CD4-positive, alpha-beta T cell treated with Interleukin-4 for 4 hours (primary cell): ENCODE measurements around the gene RASSF8.

Experiments
- DNase-seq: peaks from one replicate; pipeline ENCODE4 v3.0.0-alpha.2; 2020

The RASSF8 gene

GRCh38 chr12:25994901-25995625 lies 36.6 kb downstream of the RASSF8 start:
- DNase-seq: no peak

GRCh38 chr12:25995906-25996305 lies 37.4 kb downstream of the RASSF8 start:
- no peak for DNase-seq

- DNase-seq: no peak
These were observed 38.2 kb downstream of the RASSF8 start for GRCh38 chr12:25996677-25997076.

GRCh38 chr12:25997201-25997963 lies 38.9 kb downstream of the RASSF8 start:
- DNase-seq: no peak

- no peak for DNase-seq
These were observed 42.4 kb downstream of the RASSF8 start for GRCh38 chr12:26000898-26001297.

DNA sequence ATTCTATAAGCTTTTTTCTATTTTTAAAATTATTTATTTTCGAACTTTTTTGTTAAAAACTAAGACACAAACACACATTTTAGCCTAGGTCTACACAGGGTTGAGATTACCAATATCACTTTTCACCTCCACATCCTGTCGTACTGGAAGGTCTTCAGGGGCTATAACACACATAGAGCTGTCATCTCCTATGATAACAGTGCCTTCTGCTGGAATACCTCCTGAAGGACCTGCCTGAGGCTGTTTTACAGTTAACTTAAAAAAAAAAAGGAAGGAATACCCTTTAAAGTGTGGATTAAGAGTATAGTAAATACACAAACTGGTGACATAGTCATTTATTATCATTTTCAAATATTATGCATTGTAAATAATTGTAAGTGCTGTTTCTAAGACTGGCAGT lies 43.0 kb downstream of the RASSF8 start:
- DNase-seq: no peak

- no peak for DNase-seq
These were observed 44.6 kb downstream of the RASSF8 start for GRCh38 chr12:26003065-26003464.

GRCh38 chr12:26007566-26007965 lies 49.1 kb downstream of the RASSF8 start:
- no peak for DNase-seq

DNA sequence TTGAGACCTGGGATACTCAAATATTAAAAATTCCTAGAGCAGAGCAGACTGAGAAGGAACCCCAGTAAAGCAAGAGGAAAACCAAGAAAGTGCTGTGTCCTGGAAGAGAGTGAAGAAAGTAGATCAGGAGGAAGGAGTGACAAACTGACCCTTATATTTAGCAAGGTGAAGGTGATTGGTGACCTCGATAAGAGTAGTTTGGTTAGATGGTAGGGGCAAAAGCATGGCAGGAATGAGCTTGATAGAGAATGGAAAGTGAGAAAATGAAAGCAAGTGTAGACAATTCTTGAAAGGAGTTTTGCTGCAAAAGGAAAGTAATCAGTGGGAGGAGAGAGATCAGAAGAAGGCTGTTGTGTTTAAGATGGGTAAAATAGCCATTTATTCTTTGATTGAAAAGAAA lies 51.1 kb downstream of the RASSF8 start:
- DNase-seq: no peak

DNA sequence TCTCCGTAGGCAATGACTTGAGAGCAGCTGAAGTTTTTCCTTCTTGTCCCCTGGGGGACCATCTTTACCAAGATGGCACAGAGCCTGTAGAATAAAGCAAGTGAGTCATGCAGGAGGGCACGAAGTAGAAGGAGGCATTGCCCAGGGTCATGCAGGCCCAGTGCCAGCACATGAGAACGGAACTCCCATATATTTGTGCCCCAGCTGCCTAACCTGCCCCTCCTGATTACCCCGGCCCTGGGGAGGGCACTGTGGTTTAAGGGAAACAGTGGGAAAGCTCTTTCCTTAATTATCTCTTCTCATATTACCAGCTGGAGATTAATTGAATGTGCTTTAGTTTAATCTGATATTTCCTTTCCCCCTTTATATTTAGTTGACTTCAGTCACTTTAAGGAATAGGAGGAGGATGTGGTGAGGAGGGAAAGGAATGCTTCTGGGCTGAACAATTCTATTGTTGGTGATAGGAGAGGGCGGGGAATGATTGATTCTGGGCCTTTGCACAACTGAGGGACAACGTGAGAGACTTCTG lies 51.9 kb downstream of the RASSF8 start:
- DNase-seq: no peak

DNA sequence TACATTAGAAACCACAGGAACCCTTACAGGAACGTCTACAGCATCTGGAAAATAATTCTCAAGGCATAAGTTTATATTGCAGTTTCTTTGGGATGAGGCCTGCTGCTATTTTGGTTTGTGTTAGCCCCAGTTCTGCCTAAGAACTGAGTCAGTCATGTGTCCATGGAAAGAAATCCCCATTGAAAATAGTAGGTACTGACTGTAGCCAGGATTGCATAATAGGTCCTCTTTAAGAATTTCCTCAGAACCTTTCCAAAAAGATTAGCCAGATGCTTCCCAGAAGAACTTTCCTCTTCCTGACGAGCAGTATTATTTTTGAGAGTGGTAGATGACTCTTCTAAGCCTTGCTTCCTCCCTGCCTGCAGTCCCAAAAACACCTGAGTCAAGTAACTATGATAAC lies 52.6 kb downstream of the RASSF8 start:
- no peak for DNase-seq

DNA sequence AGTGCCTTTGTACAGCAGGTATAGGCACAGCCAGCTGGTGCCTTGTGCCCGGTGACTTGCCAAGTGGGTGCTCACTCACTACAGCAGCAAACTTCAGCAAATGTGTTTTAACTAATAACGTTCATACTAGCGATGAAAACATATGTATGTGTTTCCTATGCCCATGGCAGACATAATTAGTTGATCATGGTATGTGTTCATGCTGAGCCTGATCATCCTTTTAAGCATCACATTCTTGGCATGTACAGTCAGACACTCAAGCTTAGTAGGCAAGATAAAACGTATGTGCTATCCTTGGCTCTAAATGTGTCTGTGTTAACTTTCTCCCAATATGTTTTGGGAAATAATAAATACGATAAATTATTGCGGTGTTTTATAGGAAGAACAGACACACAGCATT lies 55.6 kb downstream of the RASSF8 start:
- DNase-seq: no peak

GRCh38 chr12:26016516-26016915 lies 58.0 kb downstream of the RASSF8 start:
- DNase-seq: no peak

DNA sequence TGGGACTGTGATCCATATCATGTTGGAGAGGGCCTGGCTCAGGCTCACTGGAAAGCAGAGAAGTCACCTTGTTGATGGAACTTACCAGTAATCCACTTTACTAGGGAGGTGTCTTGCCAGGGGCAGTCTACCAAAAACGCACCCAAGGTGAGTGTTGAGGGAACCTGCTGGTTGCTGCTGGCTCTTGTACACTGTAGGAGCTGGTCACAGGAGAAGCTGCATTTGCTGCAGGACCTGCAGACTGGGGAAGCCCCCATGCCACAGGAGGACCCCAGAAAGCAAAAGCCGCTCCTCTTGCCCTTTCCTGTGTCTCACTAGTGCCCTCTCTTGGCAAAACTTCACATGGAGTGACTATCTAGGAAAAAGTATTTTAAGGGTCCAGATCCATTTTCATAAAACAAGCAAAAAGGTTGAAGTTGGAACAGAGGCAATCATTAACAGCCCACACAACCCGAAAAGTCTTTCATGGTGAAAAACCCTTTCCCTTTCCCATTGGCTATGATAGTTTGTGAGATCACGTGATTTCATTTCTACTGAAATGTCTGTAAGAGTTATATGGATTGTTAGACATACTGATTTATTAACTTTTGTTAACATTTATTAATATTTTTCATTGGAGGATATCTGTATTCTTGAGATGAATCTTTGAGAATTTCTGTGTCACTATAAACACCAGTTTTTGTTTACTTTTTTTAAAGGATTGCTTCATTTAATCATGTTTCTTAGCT lies 59.2 kb downstream of the RASSF8 start:
- no peak for DNase-seq

- no peak for DNase-seq
These were observed 60.4 kb downstream of the RASSF8 start for GRCh38 chr12:26018926-26019325.

DNA sequence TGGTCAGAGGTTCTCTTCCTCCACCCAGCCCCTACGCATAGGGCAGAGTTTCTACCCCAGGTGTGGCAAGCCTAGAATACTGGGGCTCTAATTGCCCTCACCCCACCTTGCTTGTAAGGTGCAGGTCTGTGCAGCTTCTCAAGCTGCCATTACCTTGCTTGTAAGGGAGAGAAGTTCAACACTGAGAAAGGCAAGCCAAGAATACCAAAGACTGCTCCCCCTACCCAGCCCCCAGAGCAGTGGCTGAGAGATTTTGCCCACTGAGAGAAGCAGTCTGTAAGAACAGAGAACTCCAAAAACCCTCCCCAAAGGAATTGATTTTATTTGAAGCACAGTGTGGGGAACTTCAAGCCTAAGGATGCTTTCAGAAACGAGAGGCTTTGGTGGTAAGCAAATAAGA lies 63.1 kb downstream of the RASSF8 start:
- DNase-seq: no peak

DNA sequence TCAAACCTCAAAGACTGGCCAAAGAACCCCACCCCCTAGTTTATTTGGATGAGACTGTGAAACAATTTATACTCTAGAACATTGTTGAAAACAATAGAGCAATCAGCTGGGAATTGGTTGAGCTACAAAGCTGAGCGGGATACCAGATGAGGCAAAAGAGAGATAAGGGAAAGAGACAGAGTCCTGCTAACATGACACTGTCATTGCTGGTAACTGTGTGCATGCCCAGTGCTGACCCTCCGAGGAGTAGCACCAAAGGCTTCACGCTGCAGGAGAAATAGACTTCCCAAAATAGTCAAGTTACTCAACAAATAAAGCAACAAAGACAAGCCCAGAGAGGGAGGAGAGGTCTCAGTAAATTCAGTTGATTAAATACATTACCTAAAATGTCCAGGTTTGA lies 63.6 kb downstream of the RASSF8 start:
- no peak for DNase-seq

GRCh38 chr12:26026713-26027112 lies 68.2 kb downstream of the RASSF8 start:
- no peak for DNase-seq

DNA sequence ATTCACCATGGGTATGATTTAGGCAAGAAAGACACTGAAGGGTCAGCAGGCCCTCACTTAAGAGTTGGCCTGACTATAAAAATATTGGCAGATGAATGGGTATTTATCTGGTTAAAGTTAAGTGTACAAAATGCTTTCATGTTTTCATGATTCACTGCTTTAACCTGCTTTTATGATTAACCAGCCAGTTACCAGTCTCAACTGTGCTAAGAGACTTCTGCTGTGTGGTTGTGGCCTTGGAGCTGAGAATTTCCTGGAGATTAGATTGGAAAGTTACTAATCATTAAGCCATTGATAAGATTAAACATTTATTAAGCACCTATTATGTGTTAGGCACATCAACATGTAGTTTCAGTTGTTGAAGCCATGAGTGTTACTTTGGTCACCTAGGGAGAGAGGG lies 68.9 kb downstream of the RASSF8 start:
- no peak for DNase-seq

DNA sequence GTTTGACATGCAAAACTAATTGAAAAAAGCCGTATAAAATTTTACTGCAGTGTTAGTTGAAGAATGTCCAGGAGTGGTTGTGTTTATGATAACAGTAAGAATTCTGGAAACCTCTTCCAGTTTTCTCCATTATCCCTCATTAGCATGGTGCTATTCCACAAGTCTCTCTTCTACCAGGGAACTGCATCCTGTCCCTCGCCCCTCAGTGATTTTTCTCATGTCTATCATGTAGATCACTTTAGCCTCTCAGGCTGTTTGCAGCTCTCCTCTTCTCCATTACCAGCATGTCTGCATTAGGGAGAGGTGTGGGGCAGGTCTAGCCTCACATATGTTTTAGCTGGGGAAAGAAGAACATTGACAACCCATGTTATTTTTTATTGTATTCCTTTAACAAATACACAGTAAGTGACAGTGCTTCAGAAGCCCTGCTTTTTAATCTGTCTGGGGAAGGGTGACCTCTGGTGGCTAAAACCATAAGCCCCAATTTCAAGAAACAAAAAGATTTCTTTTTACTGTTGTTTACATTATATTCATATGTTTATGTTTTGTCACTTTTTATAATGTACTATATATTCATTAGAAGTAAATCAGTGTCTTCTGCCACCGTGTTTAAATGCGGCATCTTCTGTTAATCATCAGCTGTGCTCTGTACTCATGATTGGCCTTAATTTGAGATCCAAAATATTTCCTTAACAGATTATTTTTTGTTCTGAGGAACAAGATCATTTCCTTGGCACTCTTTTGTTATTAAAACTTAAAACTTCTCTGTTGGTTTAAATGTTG lies 70.7 kb downstream of the RASSF8 start:
- DNase-seq: peak; percentile 13

- DNase-seq: no peak
These were observed 71.2 kb downstream of the RASSF8 start for GRCh38 chr12:26029736-26030022.

- no peak for DNase-seq
These were observed 71.9 kb downstream of the RASSF8 start for GRCh38 chr12:26030371-26030770.

GRCh38 chr12:26031318-26031717 lies 72.8 kb downstream of the RASSF8 start:
- no peak for DNase-seq
